Lower leg skin (tissue), 4 donors: Measurements from ENCODE around the gene DRAXIN. TPM values are rescaled to one million over a fixed set of nuclear protein-coding genes. Genes with fewer than 3 reads are reported as not detected.

Source experiments
- DNase-seq, 2 donors: peaks; one replicate each; pipeline ENCODE4 v3.0.0-alpha.2; 2019; ENCODE audit warnings: low spot score in 2 of 2
- H3K4me3 ChIP-seq: fragments of 200-600 bp; sonication (generic); 2 replicates; pipeline ENCODE4 v1.5.1; 2017; ENCODE audit warnings: mild to moderate bottlenecking, low read depth; ENCODE audit not compliant: poor library complexity, severe bottlenecking
- POLR2A ChIP-seq, 2 donors: fragments of 450-650 bp; IDR thresholded peaks; one replicate each; pipeline ENCODE4 v1.6.1; 2016 to 2017; ENCODE audit warnings: antibody characterized with exemption in 2 of 2, mild to moderate bottlenecking in 1 of 2, moderate library complexity in 1 of 2
- WGBS, 2 donors: methylation state at CpG; one replicate each; pipeline ENCODE4 v1.1.5; 2018; 5-methylcytosine and 5-hydroxymethylcytosine counted together
- intact Hi-C: fragments of 100-400 bp; cut with DNase I; formaldehyde crosslinking; loops from one replicate; pipeline ENCODE4 v1.15.0; 2023; ENCODE audit warnings: low total_unique reads
- total RNA-seq, 4 donors: library from RNA; depleted of rRNA; stranded (reverse); fragments of >200 nt; gene quantifications; one replicate each; pipeline ENCODE4 v1.1.0, GENCODE V29; 2016
- TF ChIP-seq, protein P1 (sequence below), 3 donors: fragments of 450-650 bp; IDR thresholded peaks; one replicate each; pipeline ENCODE4 v1.5.1; 2016; ENCODE audit warnings: antibody characterized with exemption in 3 of 3, mild to moderate bottlenecking in 3 of 3, moderate library complexity in 2 of 3

Gene DRAXIN
- total RNA-seq, 4 donors from 2014 or later = 0.15 to 0.52 (median 0.36) TPM; not detected in 1

DNA sequence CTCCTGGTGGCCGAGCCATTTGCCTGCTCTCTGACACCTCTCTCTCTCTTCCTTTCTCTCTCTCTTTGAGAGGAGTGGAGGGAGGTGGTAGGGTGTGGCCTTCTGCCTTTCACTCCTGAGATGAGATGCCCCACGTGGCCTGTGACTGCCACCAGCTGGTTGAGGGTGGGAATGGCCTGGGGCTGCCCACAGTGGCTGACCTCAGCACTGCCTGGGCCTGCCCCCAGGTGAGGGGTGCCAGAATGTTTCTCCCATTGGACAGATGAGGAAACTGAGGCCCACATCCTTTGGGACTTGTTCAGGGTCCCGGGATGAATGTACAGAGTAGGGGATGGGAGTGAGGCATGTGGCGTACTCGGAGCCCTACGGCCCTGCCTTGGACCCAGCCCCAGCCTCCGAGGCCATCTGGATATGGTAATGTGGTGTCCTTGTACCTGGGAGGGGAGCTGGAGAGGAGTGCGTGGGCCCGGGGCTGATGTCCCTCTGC is 57.7 kb downstream of the DRAXIN start:
- 78 to 79% methylated on average over 7 to 9 of the region's 9 CpGs for WGBS, 2 donors
- DNase-seq = peak in 1 of 2 donors; percentile 90

DNA sequence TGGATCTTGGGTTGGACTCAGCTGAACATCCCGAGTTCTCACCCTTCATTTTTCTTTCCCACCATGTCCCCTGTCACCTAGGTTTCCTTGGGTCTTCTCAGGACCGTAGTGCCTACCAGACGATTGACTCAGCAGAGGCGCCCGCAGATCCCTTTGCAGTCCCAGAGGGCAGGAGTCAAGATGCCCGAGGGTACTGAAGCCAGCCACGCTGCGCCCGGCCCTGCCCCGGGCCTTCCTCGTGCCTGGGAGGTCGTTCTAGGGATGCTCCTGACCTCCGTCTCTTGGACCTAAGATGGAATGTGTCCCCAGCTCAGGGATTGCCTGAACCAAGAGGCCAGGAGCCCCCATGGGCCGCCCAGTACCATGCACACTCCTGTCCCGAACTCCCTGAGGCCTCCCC is 58.5 kb downstream of the DRAXIN start:
- intact Hi-C loops = no loop called here
- no peak for DNase-seq
- 93 to 94% methylated on average over 14 to 15 of the region's 15 CpGs for WGBS, 2 donors
- TF ChIP-seq POLR2A (IDR thresholded peaks at IDR 0.05) = no peak
- TF ChIP-seq, protein P1, sequence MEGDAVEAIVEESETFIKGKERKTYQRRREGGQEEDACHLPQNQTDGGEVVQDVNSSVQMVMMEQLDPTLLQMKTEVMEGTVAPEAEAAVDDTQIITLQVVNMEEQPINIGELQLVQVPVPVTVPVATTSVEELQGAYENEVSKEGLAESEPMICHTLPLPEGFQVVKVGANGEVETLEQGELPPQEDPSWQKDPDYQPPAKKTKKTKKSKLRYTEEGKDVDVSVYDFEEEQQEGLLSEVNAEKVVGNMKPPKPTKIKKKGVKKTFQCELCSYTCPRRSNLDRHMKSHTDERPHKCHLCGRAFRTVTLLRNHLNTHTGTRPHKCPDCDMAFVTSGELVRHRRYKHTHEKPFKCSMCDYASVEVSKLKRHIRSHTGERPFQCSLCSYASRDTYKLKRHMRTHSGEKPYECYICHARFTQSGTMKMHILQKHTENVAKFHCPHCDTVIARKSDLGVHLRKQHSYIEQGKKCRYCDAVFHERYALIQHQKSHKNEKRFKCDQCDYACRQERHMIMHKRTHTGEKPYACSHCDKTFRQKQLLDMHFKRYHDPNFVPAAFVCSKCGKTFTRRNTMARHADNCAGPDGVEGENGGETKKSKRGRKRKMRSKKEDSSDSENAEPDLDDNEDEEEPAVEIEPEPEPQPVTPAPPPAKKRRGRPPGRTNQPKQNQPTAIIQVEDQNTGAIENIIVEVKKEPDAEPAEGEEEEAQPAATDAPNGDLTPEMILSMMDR (IDR thresholded peaks at IDR 0.05) = no peak
- no peak overlapping the region for H3K4me3 ChIP-seq

More for the DNA sequence above, 57.7 kb downstream of the DRAXIN start:
- no peak overlapping the region for H3K4me3 ChIP-seq
- intact Hi-C loops = no loop called here
- no peak for TF ChIP-seq POLR2A (IDR thresholded peaks at IDR 0.05)
- TF ChIP-seq, protein P1 (IDR thresholded peaks at IDR 0.05) = no peak

- intact Hi-C loops = no loop called here
- no peak overlapping the region for H3K4me3 ChIP-seq
- DNase-seq = no peak
- WGBS, 2 donors = 93 to 94% methylated on average over 9 of the region's 9 CpGs
- TF ChIP-seq, protein P1 (IDR thresholded peaks at IDR 0.05) = no peak
- TF ChIP-seq POLR2A (IDR thresholded peaks at IDR 0.05) = no peak
Observed at GRCh38 chr1:11751087-11751486, 59.6 kb downstream of the DRAXIN start.

DNA sequence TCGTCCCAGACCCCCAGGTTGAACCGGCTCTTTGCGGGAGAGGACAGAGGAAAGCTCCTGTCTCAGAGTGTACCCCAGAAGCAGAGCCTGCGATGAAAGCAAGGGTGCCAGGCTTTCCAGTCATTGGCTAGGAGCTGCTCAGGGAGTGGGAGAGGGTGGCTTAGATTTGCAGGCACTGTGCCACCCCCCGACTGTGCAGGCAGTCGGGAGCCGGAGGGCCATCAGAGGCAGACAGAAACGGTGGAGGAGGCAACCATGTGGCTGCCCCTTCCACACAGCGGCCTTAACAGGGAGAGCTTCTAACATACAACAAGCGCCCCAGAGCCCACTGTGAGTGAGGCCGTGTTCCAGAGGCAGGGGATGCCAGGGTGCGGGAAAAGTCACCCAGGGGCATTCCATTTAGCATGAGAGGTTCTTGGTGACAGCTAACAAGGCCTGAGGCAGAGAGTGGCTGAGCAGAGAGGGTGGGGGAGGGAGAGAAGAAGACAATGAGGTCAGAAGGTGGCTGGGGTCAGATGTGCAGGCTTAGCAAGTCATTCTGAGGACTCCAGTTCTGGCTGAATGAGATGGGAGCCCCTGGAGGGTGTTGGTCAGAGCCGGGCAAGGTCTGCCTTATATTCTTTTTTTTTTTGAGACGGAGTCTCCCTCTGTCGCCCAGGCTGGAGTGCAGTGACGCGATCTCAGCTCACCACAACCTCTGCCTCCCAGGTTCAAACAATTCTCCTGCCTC is 61.0 kb downstream of the DRAXIN start:
- TF ChIP-seq, protein P1 (IDR thresholded peaks at IDR 0.05) = no peak
- TF ChIP-seq POLR2A (IDR thresholded peaks at IDR 0.05) = no peak
- intact Hi-C loops = no loop called here
- H3K4me3 ChIP-seq = no peak overlapping the region
- no peak for DNase-seq
- WGBS, 2 donors = 58 to 67% methylated on average over 17 of the region's 17 CpGs

GRCh38 chr1:11753555-11754208 is 62.2 kb downstream of the DRAXIN start:
- no peak overlapping the region for H3K4me3 ChIP-seq
- intact Hi-C loops = no loop called here
- TF ChIP-seq POLR2A (IDR thresholded peaks at IDR 0.05) = no peak
- TF ChIP-seq, protein P1 (IDR thresholded peaks at IDR 0.05) = no peak
- WGBS, 2 donors = 61 to 75% methylated on average over 7 of the region's 7 CpGs
- no peak for DNase-seq
